Loucy (cell line): ENCODE results near the gene XCR1.

ENCODE experiments used
- H2AFZ ChIP-seq: fragments of 200-600 bp; sonication (generic); 2 replicates; pipeline ENCODE4 v1.6.0; 2016; ENCODE audit warnings: antibody characterized with exemption, mild to moderate bottlenecking, low read length, moderate library complexity
- H3F3A ChIP-seq: fragments of 200-600 bp; 2 replicates; pipeline ENCODE4 v1.6.0; 2016; ENCODE audit warnings: antibody characterized with exemption, low read depth, mild to moderate bottlenecking
- H3K27me3 ChIP-seq: fragments of 200-600 bp; sonication (generic); 2 replicates; pipeline ENCODE4 v1.6.1; 2014; ENCODE audit warnings: low read length, mild to moderate bottlenecking; ENCODE audit not compliant: insufficient read depth, poor library complexity, severe bottlenecking
- H3K36me3 ChIP-seq: fragments of 200-600 bp; sonication (generic); 2 replicates; pipeline ENCODE4 v1.6.1; 2016; ENCODE audit warnings: low read length; ENCODE audit not compliant: insufficient read depth
- H3K4me1 ChIP-seq: fragments of 200-600 bp; sonication (generic); 2 replicates; pipeline ENCODE4 v1.5.1; 2014; ENCODE audit warnings: low read length, mild to moderate bottlenecking; ENCODE audit not compliant: insufficient read depth, poor library complexity, severe bottlenecking
- H3K4me2 ChIP-seq: fragments of 200-600 bp; sonication (generic); 2 replicates; pipeline ENCODE4 v1.6.0; 2014; ENCODE audit warnings: antibody characterized with exemption, low read length, low read depth, mild to moderate bottlenecking; ENCODE audit not compliant: poor library complexity, severe bottlenecking
- H3K4me3 ChIP-seq: fragments of 200-600 bp; sonication (generic); 2 replicates; pipeline ENCODE4 v1.5.1; 2014; ENCODE audit warnings: low read length, mild to moderate bottlenecking, mixed read lengths; ENCODE audit not compliant: poor library complexity, severe bottlenecking
- H3K79me2 ChIP-seq: fragments of 200-600 bp; sonication (generic); 2 replicates; pipeline ENCODE4 v1.6.1; 2014; ENCODE audit warnings: low read length; ENCODE audit not compliant: insufficient read depth
- H3K9ac ChIP-seq: fragments of 200-600 bp; sonication (generic); 2 replicates; pipeline ENCODE4 v1.6.0; 2014; ENCODE audit warnings: mild to moderate bottlenecking, low read depth, low read length, moderate library complexity; ENCODE audit not compliant: poor library complexity, severe bottlenecking
- H3K9me2 ChIP-seq: fragments of 200-600 bp; sonication (generic); replicated peaks from 2 replicates; pipeline ENCODE4 v1.6.1; 2016; ENCODE audit warnings: low read depth, low read length, mixed read lengths
- H3K9me3 ChIP-seq: fragments of 200-600 bp; sonication (generic); 2 replicates; pipeline ENCODE4 v1.6.1; 2014; ENCODE audit warnings: mild to moderate bottlenecking, antibody characterized with exemption, low read length, low read depth; ENCODE audit not compliant: insufficient read depth
- H4K20me1 ChIP-seq: fragments of 200-600 bp; sonication (generic); 2 replicates; pipeline ENCODE4 v1.6.0; 2014; ENCODE audit warnings: antibody characterized with exemption, low read length, mild to moderate bottlenecking; ENCODE audit not compliant: insufficient read depth, poor library complexity, severe bottlenecking
- CTCF ChIP-seq: fragments of 200-600 bp; sonication (generic); conservative IDR thresholded peaks from 2 replicates; pipeline ENCODE4 v1.5.1; 2014; ENCODE audit warnings: mild to moderate bottlenecking, antibody characterized with exemption, low read length
- EZH2phosphoT487 ChIP-seq: fragments of 200-600 bp; IDR thresholded peaks from 2 replicates; pipeline ENCODE4 v1.6.1; 2018; ENCODE audit warnings: antibody characterized with exemption, mild to moderate bottlenecking, moderate library complexity, borderline replicate concordance

The XCR1 gene

GRCh38 chr3:45974686-45975085 lies 52.6 kb downstream of the XCR1 start:
- H3K27me3 ChIP-seq, result no peaks in the 10 kb centered on the region
- H3K36me3 ChIP-seq, result peaks cover 21% of the 10 kb centered on the region
- TF ChIP-seq CTCF, result no peak
- no peak for TF ChIP-seq EZH2phosphoT487
- H4K20me1 ChIP-seq, result no peaks in the 10 kb centered on the region
- no peaks in the 10 kb centered on the region for H3K9me3 ChIP-seq
- H3K79me2 ChIP-seq, result no peaks in the 10 kb centered on the region
- peaks cover 50% of the 10 kb centered on the region for H3K4me1 ChIP-seq
- H3K4me3 ChIP-seq, result no peak overlapping the region
- H3F3A ChIP-seq, result peaks cover 8% of the 10 kb centered on the region; the same call in 1 of the 2 replicates
- H2AFZ ChIP-seq, result no peak overlapping the region
- no peak overlapping the region for H3K9ac ChIP-seq
- no peaks in the 10 kb centered on the region for H3K9me2 ChIP-seq
- no peak overlapping the region for H3K4me2 ChIP-seq

GRCh38 chr3:45972534-45973402 lies 54.5 kb downstream of the XCR1 start:
- TF ChIP-seq EZH2phosphoT487 (no peak), CTCF (no peak)
- no peaks in the 10 kb centered on the region for H3K9me3 ChIP-seq
- no peak overlapping the region for H3K9ac ChIP-seq
- no peaks in the 10 kb centered on the region for H3K9me2 ChIP-seq
- H3F3A ChIP-seq, result peaks cover 8% of the 10 kb centered on the region; the same call in 1 of the 2 replicates
- no peaks in the 10 kb centered on the region for H3K27me3 ChIP-seq
- no peak overlapping the region for H2AFZ ChIP-seq
- H3K4me2 ChIP-seq, result no peak overlapping the region
- H3K36me3 ChIP-seq, result peaks cover 22% of the 10 kb centered on the region; the same call in 1 of the 2 replicates
- H3K79me2 ChIP-seq, result no peaks in the 10 kb centered on the region
- peaks cover 51% of the 10 kb centered on the region for H3K4me1 ChIP-seq
- no peaks in the 10 kb centered on the region for H4K20me1 ChIP-seq
- no peak overlapping the region for H3K4me3 ChIP-seq

GRCh38 chr3:45969953-45970352 lies 57.3 kb downstream of the XCR1 start:
- no peaks in the 10 kb centered on the region for H3K9me3 ChIP-seq
- no peaks in the 10 kb centered on the region for H4K20me1 ChIP-seq
- no peak overlapping the region for H2AFZ ChIP-seq
- H3F3A ChIP-seq, result no peaks in the 10 kb centered on the region
- H3K36me3 ChIP-seq, result peaks cover 41% of the 10 kb centered on the region; the same call in 1 of the 2 replicates
- peaks cover 28% of the 10 kb centered on the region for H3K4me1 ChIP-seq
- H3K27me3 ChIP-seq, result no peaks in the 10 kb centered on the region
- no peak overlapping the region for H3K4me2 ChIP-seq
- no peaks in the 10 kb centered on the region for H3K9me2 ChIP-seq
- H3K4me3 ChIP-seq, result no peak overlapping the region
- no peaks in the 10 kb centered on the region for H3K79me2 ChIP-seq
- H3K9ac ChIP-seq, result no peak overlapping the region
- TF ChIP-seq CTCF (no peak), EZH2phosphoT487 (no peak)
